IMR-90 (cell line): ENCODE results near the gene GIMAP5. TPM values are rescaled to one million over a fixed set of nuclear protein-coding genes. Genes with fewer than 3 reads are reported as not detected.

Source experiments
- ATAC-seq: fragments of 200-7000 bp; cut with Tn5 transposase; 2 replicates; pipeline ENCODE4 v1.9.1; 2020; ENCODE audit warnings: low read depth, mild to moderate bottlenecking, moderate library complexity
- BruUV-seq: library from RNA; stranded (reverse); fragments of 400-500 nt; replicated peaks from 2 replicates; lab custom pipeline; 2021; lab: Mats Ljungman, UMichigan
- CTCF ChIA-PET: fragments of 300-600 bp; formaldehyde crosslinking; extraction: SDS; loops from one replicate; lab custom pipeline; 2021; ENCODE audit warnings: antibody characterized with exemption; lab: Yijun Ruan, JAX
- POLR2A ChIA-PET: fragments of 300-600 bp; sonication (Branson Sonifier 250); formaldehyde crosslinking; loops from one replicate; lab custom pipeline; 2022; ENCODE audit warnings: antibody characterized with exemption; ENCODE audit not compliant: unreplicated experiment; lab: Charles Lee
- DNase-seq: peaks from one replicate; pipeline ENCODE4 v3.0.0; 2013
- H2AFZ ChIP-seq: replicated peaks from 2 replicates; pipeline ENCODE3; 2013; ENCODE audit warnings: low read length, mild to moderate bottlenecking; ENCODE audit not compliant: poor library complexity
- H2AK5ac ChIP-seq: 2 replicates; pipeline ENCODE4 v1.6.1; 2013; ENCODE audit warnings: low read depth, low read length, inconsistent platforms
- H2AK9ac ChIP-seq: replicated peaks from 2 replicates; pipeline ENCODE3; 2013; ENCODE audit warnings: mild to moderate bottlenecking, low read depth, low read length, moderate library complexity; ENCODE audit not compliant: poor library complexity
- H2BK120ac ChIP-seq: 2 replicates; pipeline ENCODE4 v1.6.1; 2013; ENCODE audit warnings: low read depth, low read length, inconsistent platforms
- H2BK15ac ChIP-seq: 3 replicates; pipeline ENCODE4 v1.6.1; 2013; ENCODE audit warnings: low read depth, low read length, inconsistent platforms
- H2BK20ac ChIP-seq: 2 replicates; pipeline ENCODE4 v1.6.1; 2013; ENCODE audit warnings: low read depth, mild to moderate bottlenecking, inconsistent platforms, low read length, moderate library complexity
- H2BK5ac ChIP-seq: 2 replicates; pipeline ENCODE4 v1.6.1; 2013; ENCODE audit warnings: mild to moderate bottlenecking, low read depth, low read length, inconsistent platforms; ENCODE audit not compliant: poor library complexity, severe bottlenecking
- H3K14ac ChIP-seq: replicated peaks from 2 replicates; pipeline ENCODE4 v1.6.1; 2013; ENCODE audit warnings: low read depth, low read length, inconsistent platforms
- H3K18ac ChIP-seq: 2 replicates; pipeline ENCODE4 v1.6.1; 2013; ENCODE audit warnings: low read depth, low read length, control low read depth
- H3K23ac ChIP-seq: 2 replicates; pipeline ENCODE4 v1.6.1; 2013; ENCODE audit warnings: low read depth, low read length, inconsistent platforms
- H3K27ac ChIP-seq: 2 replicates; pipeline ENCODE4 v1.5.1; 2013; ENCODE audit warnings: mild to moderate bottlenecking, control low read depth, low read length; ENCODE audit not compliant: insufficient read depth
- H3K27me3 ChIP-seq: 2 replicates; pipeline ENCODE4 v1.6.1; 2013; ENCODE audit warnings: low read length; ENCODE audit not compliant: control insufficient read depth, insufficient read depth
- H3K36me3 ChIP-seq: 2 replicates; pipeline ENCODE4 v1.6.1; 2013; ENCODE audit warnings: low read length, mixed read lengths; ENCODE audit not compliant: control insufficient read depth, insufficient read depth
- H3K4ac ChIP-seq: 2 replicates; pipeline ENCODE4 v1.6.1; 2013; ENCODE audit warnings: low read depth, low read length, inconsistent platforms
- H3K4me1 ChIP-seq: 2 replicates; pipeline ENCODE4 v1.6.1; 2013; ENCODE audit warnings: low read length, mixed read lengths; ENCODE audit not compliant: control insufficient read depth, insufficient read depth
- H3K4me2 ChIP-seq: 2 replicates; pipeline ENCODE4 v1.6.1; 2013; ENCODE audit warnings: low read depth, mild to moderate bottlenecking, control low read depth, low read length, moderate library complexity
- H3K4me3 ChIP-seq: 2 replicates; pipeline ENCODE4 v1.5.1; 2013; ENCODE audit warnings: low read depth, mild to moderate bottlenecking, control low read depth, low read length, moderate library complexity; ENCODE audit not compliant: insufficient read depth
- H3K56ac ChIP-seq: 2 replicates; pipeline ENCODE4 v1.6.1; 2013; ENCODE audit warnings: low read length, inconsistent platforms; ENCODE audit not compliant: insufficient read depth; ENCODE audit errors: extremely low read depth
- H3K79me1 ChIP-seq, 2 experiments: 2 replicates each; pipeline ENCODE4 v1.6.1; 2013; ENCODE audit warnings: low read length in 2 of 2, inconsistent platforms in 1 of 2, low read depth in 1 of 2
- H3K9ac ChIP-seq: 2 replicates; pipeline ENCODE4 v1.6.1; 2013; ENCODE audit warnings: low read depth, low read length, control low read depth
- H3K9me1 ChIP-seq: 2 replicates; pipeline ENCODE4 v1.6.1; 2013; ENCODE audit warnings: low read length, inconsistent platforms; ENCODE audit not compliant: insufficient read depth
- H3K9me3 ChIP-seq: 2 replicates; pipeline ENCODE4 v1.6.1; 2013; ENCODE audit warnings: low read length; ENCODE audit not compliant: control insufficient read depth, insufficient read depth
- H4K20me1 ChIP-seq: 2 replicates; pipeline ENCODE4 v1.6.1; 2013; ENCODE audit warnings: low read length, inconsistent platforms; ENCODE audit not compliant: insufficient read depth
- H4K5ac ChIP-seq: 2 replicates; pipeline ENCODE4 v1.6.1; 2013; ENCODE audit warnings: mild to moderate bottlenecking, low read depth, low read length, control low read depth
- H4K8ac ChIP-seq, 2 experiments: 2 replicates each; pipeline ENCODE4 v1.6.1; 2013; ENCODE audit warnings: low read depth in 2 of 2, low read length in 2 of 2, control low read depth in 1 of 2, inconsistent platforms in 1 of 2
- H4K91ac ChIP-seq: 2 replicates; pipeline ENCODE4 v1.6.1; 2013; ENCODE audit warnings: low read depth, low read length, inconsistent platforms; ENCODE audit not compliant: insufficient read depth
- MXI1 ChIP-seq: IDR thresholded peaks from 2 replicates; pipeline ENCODE4 v1.6.1; 2012; ENCODE audit warnings: low read depth, mild to moderate bottlenecking, low read length, moderate library complexity, borderline replicate concordance
- RAD21 ChIP-seq: IDR thresholded peaks from 2 replicates; pipeline ENCODE4 v1.6.1; 2012; ENCODE audit warnings: low read length, improper control_type of control experiment
- WGBS, 2 experiments: methylation state at CpG; one replicate each; pipeline versions ENCODE4 v1.1.5 to v1.1.7; 2013; ENCODE audit warnings: missing lambda C conversion rate in 2 of 2; ENCODE audit not compliant: insufficient read length in 1 of 2; ENCODE audit errors: extremely low coverage in 2 of 2; 5-methylcytosine and 5-hydroxymethylcytosine counted together
- dilution Hi-C: fragments of 300-500 bp; cut with HindIII; formaldehyde crosslinking; loops from one replicate; pipeline ENCODE4 v1.14.3; 2018; ENCODE audit warnings: low sequenced_read_pairs; ENCODE audit not compliant: unreplicated experiment
- in situ Hi-C: fragments of 300-500 bp; cut with MboI; formaldehyde crosslinking; loops from 3 replicates; pipeline ENCODE4 v1.14.3; 2019; ENCODE audit warnings: low sequenced_read_pairs, inconsistent platforms, mixed read lengths
- intact Hi-C: fragments of 100-400 bp; cut with micrococcal nuclease; formaldehyde crosslinking; loops from 2 replicates; pipeline ENCODE4 v1.10.0; 2022
- polyA plus RNA-seq, 3 experiments: library from polyadenylated mRNA; depleted of rRNA; stranded (reverse); fragments of >200 nt; gene quantifications; 2 replicates each; pipeline ENCODE4 v1.2.3, GENCODE V29; 2012; ENCODE audit warnings: low replicate concordance in 1 of 3
- total RNA-seq: library from RNA; depleted of rRNA; stranded (reverse); fragments of >200 nt; gene quantifications from 2 replicates; pipeline ENCODE4 v1.2.3, GENCODE V29; 2012

The GIMAP5 gene
- total and polyA plus RNA-seq, 2 of the 4 experiments (the other 2 are of a cell fraction) = not detected

DNA sequence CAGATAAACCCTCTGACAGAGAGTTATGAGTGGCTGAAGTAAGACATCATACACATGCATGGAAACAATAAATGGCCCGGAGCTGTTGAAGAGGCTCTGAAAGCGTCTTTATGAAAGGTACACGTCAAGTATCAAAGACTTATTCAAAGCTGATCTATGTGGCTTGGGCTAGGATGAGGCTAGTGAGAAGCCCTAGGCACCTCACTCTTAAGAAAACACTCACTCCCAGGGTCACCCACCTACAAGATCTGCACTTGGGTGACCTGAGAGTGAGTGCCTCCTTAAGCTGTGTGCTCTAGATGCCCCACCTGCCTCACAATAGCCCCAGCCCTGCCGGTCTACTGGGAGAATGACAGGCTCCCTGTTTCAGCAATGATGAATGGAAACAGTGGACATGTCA lies 21.9 kb upstream of the GIMAP5 start:
- Histone ChIP-seq H3K18ac (no peak overlapping the region), H4K5ac (no peak overlapping the region), H2AK5ac (no peak overlapping the region), H3K4ac (no peak overlapping the region), H4K91ac (no peak overlapping the region), H3K4me1 (no peaks in the 10 kb centered on the region), H3K27ac (no peak overlapping the region), H3K4me3 (no peak overlapping the region), H3K14ac (no peak overlapping the region), H3K9me3 (no peaks in the 10 kb centered on the region), H3K23ac (no peak overlapping the region), H2BK20ac (no peak overlapping the region), H4K20me1 (no peaks in the 10 kb centered on the region), H2BK5ac (no peak overlapping the region), H3K4me2 (no peak overlapping the region), H2BK120ac (no peak overlapping the region), H2BK15ac (no peak overlapping the region), H3K9me1 (no peaks in the 10 kb centered on the region), H3K79me1 (no peaks in the 10 kb centered on the region), H3K36me3 (no peaks in the 10 kb centered on the region), H2AK9ac (no peak overlapping the region), H4K8ac (no peak overlapping the region), H3K9ac (no peak overlapping the region), H2AFZ (no peak overlapping the region), H3K56ac (no peak overlapping the region), H3K27me3 (no peaks in the 10 kb centered on the region)
- in situ Hi-C loops (no loop called here), intact Hi-C loops (no loop called here), dilution Hi-C loops (no loop called here)
- ChIA-PET CTCF (no interaction called here), POLR2A (no interaction called here)
- WGBS, 2 experiments = no CpG with 5 or more reads among the region's 4 CpGs
- TF ChIP-seq RAD21 (no peak), MXI1 (no peak)
- ATAC-seq (no peak), DNase-seq (no peak)
- BruUV-seq = no TSS peak
